ENCODE measurements around the gene CERK. TPM values are rescaled to one million over a fixed set of nuclear protein-coding genes. Genes with fewer than 3 reads are reported as not detected.

Gene CERK
- total and polyA plus RNA-seq, 2 of the 13 experiments (the other 11 are each of a cell fraction or from before 2014, with no cell fraction given) = 40.3 to 41.9 TPM

DNA sequence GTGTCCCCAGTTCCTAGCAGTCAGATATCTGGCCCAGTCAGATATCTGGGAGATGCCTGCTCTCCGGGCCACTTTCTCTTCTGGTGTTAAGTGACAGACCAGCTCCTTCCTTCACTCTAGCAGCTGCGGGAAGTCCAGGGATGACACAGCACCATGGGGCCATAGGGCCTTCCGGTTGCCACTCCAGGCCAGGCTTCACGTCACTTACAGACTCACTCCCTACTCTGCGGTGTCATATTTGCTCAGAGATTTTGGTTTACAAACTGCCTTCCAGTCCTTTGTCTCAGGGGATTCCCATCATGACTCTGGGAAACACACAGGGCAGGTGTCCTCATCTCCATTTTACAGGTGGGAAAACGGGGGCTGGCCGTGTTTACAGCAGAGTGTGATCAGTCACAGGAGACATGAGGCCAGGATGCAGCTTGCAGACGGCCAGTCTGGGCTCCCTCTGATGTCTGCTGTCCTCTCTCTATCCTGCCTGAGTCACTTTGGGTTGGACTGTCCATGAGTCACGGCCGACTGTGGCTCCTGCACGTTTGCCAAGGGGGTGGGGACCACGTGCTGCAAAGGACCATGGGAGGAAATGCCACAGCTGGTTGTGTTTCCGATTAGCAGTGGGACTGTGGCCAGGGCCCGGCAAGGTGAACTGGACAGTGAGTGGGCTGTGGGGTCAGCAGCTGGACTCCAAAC lies 16.2 kb upstream of the CERK start (continued):
- TF ChIP-seq ZNF230 (CRISPR knock-in tag; IDR thresholded peaks at IDR 0.05) (no peak; the same call in 1 of the 2 replicates), ZNF629 (CRISPR knock-in tag; conservative IDR thresholded peaks at IDR 0.05) (peak; percentile 75), PLSCR1 (CRISPR knock-in tag; IDR thresholded peaks at IDR 0.05; ENCODE audit: borderline replicate concordance) (no peak), RBAK (CRISPR knock-in tag; IDR thresholded peaks at IDR 0.05) (no peak), ZC3H4 (CRISPR knock-in tag; IDR thresholded peaks at IDR 0.05; ENCODE audit: borderline replicate concordance) (no peak), TCF7L2 (IDR thresholded peaks at IDR 0.05; ENCODE audit: low read depth, low read length) (no peak), ZNF687 (CRISPR knock-in tag; IDR thresholded peaks at IDR 0.05) (peak; percentile 99), TBX2 (CRISPR knock-in tag; IDR thresholded peaks at IDR 0.05; ENCODE audit: borderline replicate concordance) (peak; percentile 81; the same call in 1 of the 2 replicates), REL (CRISPR knock-in tag; conservative IDR thresholded peaks at IDR 0.05) (no peak), ZNF431 (CRISPR knock-in tag; IDR thresholded peaks at IDR 0.05; ENCODE audit: borderline replicate concordance, low read depth) (no peak; the same call in 1 of the 2 replicates), ZNF251 (CRISPR knock-in tag; IDR thresholded peaks at IDR 0.05) (no peak; the same call in 1 of the 2 replicates), NPAS2 (CRISPR knock-in tag; IDR thresholded peaks at IDR 0.05; ENCODE audit: borderline replicate concordance) (no peak), KLF15 (CRISPR knock-in tag; IDR thresholded peaks at IDR 0.05; ENCODE audit: borderline replicate concordance) (no peak), KAT2B (IDR thresholded peaks at IDR 0.05; ENCODE audit: borderline replicate concordance, low read depth, low read length) (no peak)
- TF ChIP-seq, protein P1, sequence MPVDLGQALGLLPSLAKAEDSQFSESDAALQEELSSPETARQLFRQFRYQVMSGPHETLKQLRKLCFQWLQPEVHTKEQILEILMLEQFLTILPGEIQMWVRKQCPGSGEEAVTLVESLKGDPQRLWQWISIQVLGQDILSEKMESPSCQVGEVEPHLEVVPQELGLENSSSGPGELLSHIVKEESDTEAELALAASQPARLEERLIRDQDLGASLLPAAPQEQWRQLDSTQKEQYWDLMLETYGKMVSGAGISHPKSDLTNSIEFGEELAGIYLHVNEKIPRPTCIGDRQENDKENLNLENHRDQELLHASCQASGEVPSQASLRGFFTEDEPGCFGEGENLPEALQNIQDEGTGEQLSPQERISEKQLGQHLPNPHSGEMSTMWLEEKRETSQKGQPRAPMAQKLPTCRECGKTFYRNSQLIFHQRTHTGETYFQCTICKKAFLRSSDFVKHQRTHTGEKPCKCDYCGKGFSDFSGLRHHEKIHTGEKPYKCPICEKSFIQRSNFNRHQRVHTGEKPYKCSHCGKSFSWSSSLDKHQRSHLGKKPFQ (CRISPR knock-in tag; IDR thresholded peaks at IDR 0.05; ENCODE audit: insufficient replicate concordance) = no peak
- TF ChIP-seq, protein P2, sequence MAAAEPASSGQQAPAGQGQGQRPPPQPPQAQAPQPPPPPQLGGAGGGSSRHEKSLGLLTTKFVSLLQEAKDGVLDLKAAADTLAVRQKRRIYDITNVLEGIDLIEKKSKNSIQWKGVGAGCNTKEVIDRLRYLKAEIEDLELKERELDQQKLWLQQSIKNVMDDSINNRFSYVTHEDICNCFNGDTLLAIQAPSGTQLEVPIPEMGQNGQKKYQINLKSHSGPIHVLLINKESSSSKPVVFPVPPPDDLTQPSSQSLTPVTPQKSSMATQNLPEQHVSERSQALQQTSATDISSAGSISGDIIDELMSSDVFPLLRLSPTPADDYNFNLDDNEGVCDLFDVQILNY (CRISPR knock-in tag; conservative IDR thresholded peaks at IDR 0.05) = no peak
- TF ChIP-seq, protein P3, sequence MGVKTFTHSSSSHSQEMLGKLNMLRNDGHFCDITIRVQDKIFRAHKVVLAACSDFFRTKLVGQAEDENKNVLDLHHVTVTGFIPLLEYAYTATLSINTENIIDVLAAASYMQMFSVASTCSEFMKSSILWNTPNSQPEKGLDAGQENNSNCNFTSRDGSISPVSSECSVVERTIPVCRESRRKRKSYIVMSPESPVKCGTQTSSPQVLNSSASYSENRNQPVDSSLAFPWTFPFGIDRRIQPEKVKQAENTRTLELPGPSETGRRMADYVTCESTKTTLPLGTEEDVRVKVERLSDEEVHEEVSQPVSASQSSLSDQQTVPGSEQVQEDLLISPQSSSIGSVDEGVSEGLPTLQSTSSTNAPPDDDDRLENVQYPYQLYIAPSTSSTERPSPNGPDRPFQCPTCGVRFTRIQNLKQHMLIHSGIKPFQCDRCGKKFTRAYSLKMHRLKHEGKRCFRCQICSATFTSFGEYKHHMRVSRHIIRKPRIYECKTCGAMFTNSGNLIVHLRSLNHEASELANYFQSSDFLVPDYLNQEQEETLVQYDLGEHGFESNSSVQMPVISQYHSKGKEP (CRISPR knock-in tag; IDR thresholded peaks at IDR 0.05) = no peak
- TF ChIP-seq, protein P4, sequence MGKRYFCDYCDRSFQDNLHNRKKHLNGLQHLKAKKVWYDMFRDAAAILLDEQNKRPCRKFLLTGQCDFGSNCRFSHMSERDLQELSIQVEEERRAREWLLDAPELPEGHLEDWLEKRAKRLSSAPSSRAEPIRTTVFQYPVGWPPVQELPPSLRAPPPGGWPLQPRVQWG (CRISPR knock-in tag; IDR thresholded peaks at IDR 0.05; ENCODE audit: borderline replicate concordance, low read depth) = no peak

Measured in HepG2 (cell line).